DMS153 treated with DMSO at 0.1 percent for 48 hours (cell line): ENCODE results near the gene NKAPL.
"Not testable (repeated sequence)": the region's sequence is repeated elsewhere in the genome, so short reads cannot be mapped to it uniquely, and the experiment has no call there.

Experiments
- DNase-seq: peaks from one replicate; lab custom pipeline; 2025; ENCODE audit not compliant: unreplicated experiment; lab: John Stamatoyannopoulos, UW

NKAPL gene

GRCh38 chr6:28295326-28295725 is 36.2 kb downstream of the NKAPL start:
- no peak for DNase-seq

DNA sequence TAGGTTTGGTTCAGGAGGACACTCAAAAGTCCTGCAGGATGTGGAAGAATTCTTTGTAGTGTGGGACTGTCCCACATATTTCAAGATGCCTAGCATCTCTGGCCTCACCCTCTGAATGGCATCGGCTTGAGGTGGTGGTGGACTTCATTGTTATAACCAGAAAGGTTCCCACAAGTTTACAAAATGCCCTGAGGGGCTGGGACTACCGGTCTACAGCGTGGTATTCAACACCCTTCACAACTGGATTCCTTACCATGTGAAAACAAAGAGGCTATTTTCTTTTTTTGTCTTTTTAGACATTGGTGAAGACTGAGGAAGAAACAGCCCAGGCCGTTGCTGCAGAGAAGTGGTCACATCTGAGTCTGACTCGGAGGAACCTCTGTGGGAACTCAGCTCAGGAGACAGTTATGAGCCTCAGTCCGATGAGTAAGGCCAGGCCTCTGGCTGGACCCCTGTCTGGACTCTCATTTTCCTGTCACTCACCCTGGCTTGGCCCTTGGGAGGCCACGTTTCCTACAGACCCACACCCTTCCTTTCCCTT is 37.5 kb downstream of the NKAPL start:
- no peak for DNase-seq

- DNase-seq, result no peak
Measured at GRCh38 chr6:28303570-28303969, 44.5 kb downstream of the NKAPL start.

GRCh38 chr6:28306363-28306762 is 47.3 kb downstream of the NKAPL start:
- DNase-seq, result not testable (repeated sequence)
